ENCODE measurements around the gene SYT12.

DNA sequence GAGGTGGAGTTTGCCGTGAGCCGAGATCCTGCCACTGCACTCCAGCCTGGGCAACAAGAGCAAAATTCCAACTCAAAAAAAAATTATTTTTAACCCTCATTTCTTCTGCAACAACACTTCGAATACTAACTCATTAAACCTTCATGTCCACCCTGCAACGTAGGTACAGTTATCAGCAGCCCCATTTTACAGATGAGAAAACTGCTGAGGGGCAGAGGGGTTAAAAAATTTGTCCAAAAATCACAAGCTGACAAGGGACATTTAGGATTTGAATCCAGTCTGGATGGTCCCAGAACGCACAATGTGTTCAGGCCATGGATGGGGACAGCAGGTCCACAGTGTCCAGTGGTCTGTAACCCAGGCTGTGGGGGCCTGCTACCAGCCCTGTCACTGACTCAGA, 62.7 kb downstream of the SYT12 start:
- TF ChIP-seq CTCF (IDR thresholded peaks at IDR 0.05; ENCODE audit: insufficient read depth, low read depth, low read length) (no peak), EZH2 (IDR thresholded peaks at IDR 0.05; ENCODE audit: insufficient read depth, low read length) (no peak)

Measured in astrocyte (in vitro differentiated cells and primary cell).